Esophagus squamous epithelium (tissue), 5 donors: Measurements from ENCODE around the gene MADCAM1. TPM values are rescaled to one million over a fixed set of nuclear protein-coding genes. Genes with fewer than 3 reads are reported as not detected.

Experiments used
- DNase-seq: peaks from one replicate; lab custom pipeline; 2025; lab: John Stamatoyannopoulos, UW
- H3K27ac ChIP-seq, 4 donors: fragments of 200-600 bp; sonication (generic); one replicate each; pipeline ENCODE4 v1.5.1; 2016 to 2019; ENCODE audit warnings: mild to moderate bottlenecking in 1 of 4
- H3K27me3 ChIP-seq, 4 donors: fragments of 200-600 bp; sonication (generic); 1 replicate in 3 of 4; 2 replicates in 1 of 4; pipeline versions ENCODE4 v1.5.1 to v1.6.0; 2017 to 2021; ENCODE audit warnings: antibody characterized with exemption in 1 of 4
- H3K36me3 ChIP-seq, 3 donors: fragments of 200-600 bp; sonication (generic); one replicate each; pipeline ENCODE4 v1.5.1; 2016 to 2019
- H3K4me1 ChIP-seq, 3 donors: fragments of 200-600 bp; sonication (generic); one replicate each; pipeline ENCODE4 v1.5.1; 2017 to 2019
- H3K4me3 ChIP-seq, 4 donors: fragments of 200-600 bp; sonication (generic); 1 replicate in 3 of 4; 2 replicates in 1 of 4; pipeline ENCODE4 v1.5.1; 2016 to 2019; ENCODE audit warnings: mild to moderate bottlenecking in 2 of 4, moderate library complexity in 1 of 4
- H3K9me3 ChIP-seq, 3 donors: fragments of 200-600 bp; sonication (generic); one replicate each; pipeline ENCODE4 v1.5.1; 2016 to 2019
- POLR2A ChIP-seq, 4 donors: fragments of 450-650 bp; IDR thresholded peaks; one replicate each; pipeline ENCODE4 v1.6.1; 2017; ENCODE audit warnings: antibody characterized with exemption in 4 of 4, mild to moderate bottlenecking in 4 of 4, moderate library complexity in 3 of 4
- WGBS, 2 donors: methylation state at CpG; one replicate each; pipeline ENCODE4 v1.1.5; 2018; 5-methylcytosine and 5-hydroxymethylcytosine counted together
- intact Hi-C: fragments of 100-400 bp; cut with DNase I; formaldehyde crosslinking; loops from one replicate; pipeline ENCODE4 v1.15.0; 2022
- total RNA-seq, 4 donors: library from RNA; depleted of rRNA; stranded (reverse); fragments of >200 nt; gene quantifications; one replicate each; pipeline ENCODE4 v1.1.0, GENCODE V29; 2016
- TF ChIP-seq, protein P1 (sequence below), 6 experiments: fragments of 450-650 bp in 4 of 6; fragments of 200-600 bp in 2 of 6; sonication (generic) in 2 of 6; IDR thresholded peaks; one replicate each; pipeline ENCODE4 v1.5.1; 2016 to 2019; ENCODE audit warnings: antibody characterized with exemption in 6 of 6, mild to moderate bottlenecking in 4 of 6, moderate library complexity in 4 of 6
- donor health status: DM: yes; HTN: yes; CAD: no.

The MADCAM1 gene
- total RNA-seq, 4 donors from 2014 or later, result 0.19 to 0.40 TPM; not detected in 2

DNA sequence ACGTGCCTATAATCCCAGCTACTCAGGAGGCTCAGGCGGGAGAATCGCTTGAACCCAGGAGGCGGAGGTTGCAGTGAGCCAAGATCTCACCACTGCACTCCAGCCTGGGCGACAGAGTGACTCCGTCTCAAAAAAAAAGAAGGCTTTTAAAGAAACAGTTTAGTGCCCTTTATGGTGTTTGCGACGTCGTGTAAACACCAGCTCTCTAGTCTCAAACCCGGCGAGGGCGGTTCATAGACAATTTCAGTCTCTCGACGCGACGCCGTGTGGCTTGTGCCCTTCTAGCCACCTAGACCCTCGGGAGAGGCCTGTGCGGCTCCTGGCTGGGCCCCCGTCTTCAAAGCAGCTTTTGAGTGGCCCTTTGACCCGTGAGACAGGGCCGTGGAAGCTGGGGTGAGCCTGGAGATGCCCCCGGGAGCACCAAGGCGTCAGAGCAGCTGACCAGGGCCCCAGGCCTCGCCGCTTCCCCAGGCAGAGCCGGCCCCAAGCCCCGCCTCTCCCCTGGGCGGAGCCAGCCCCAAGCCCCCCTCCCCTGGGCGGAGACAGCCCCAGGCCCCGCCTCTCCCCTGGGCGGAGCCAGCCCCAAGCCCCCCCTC, 5.0 kb upstream of the MADCAM1 start:
- 86 to 95% methylated on average over 11 to 19 of the region's 32 CpGs for WGBS, 2 donors
- no peak for DNase-seq
- no peak for TF ChIP-seq POLR2A (IDR thresholded peaks at IDR 0.05)
- TF ChIP-seq, protein P1, sequence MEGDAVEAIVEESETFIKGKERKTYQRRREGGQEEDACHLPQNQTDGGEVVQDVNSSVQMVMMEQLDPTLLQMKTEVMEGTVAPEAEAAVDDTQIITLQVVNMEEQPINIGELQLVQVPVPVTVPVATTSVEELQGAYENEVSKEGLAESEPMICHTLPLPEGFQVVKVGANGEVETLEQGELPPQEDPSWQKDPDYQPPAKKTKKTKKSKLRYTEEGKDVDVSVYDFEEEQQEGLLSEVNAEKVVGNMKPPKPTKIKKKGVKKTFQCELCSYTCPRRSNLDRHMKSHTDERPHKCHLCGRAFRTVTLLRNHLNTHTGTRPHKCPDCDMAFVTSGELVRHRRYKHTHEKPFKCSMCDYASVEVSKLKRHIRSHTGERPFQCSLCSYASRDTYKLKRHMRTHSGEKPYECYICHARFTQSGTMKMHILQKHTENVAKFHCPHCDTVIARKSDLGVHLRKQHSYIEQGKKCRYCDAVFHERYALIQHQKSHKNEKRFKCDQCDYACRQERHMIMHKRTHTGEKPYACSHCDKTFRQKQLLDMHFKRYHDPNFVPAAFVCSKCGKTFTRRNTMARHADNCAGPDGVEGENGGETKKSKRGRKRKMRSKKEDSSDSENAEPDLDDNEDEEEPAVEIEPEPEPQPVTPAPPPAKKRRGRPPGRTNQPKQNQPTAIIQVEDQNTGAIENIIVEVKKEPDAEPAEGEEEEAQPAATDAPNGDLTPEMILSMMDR (IDR thresholded peaks at IDR 0.05), result no peak

DNA sequence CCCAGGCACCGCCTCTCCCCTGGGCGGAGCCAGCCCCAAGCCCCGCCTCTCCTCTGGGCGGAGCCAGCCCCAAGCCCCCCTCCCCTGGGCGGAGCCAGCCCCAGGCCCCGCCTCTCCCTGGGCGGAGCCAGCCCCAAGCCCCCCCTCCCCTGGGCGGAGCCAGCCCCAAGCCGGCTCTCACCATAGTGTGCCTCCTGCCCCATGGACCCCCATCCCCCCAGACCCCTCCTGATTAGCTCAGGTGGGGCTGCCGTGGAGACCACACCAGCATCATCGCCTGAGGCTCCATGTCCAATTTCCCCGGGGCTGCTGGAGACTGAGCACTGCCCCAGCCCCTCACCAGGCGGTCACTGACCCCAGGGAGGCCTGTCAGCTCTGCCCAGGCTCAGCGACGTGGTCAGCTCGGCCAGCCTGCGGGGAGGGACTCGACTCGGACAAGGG, 4.2 kb upstream of the MADCAM1 start:
- Histone ChIP-seq H3K4me1 (peaks cover 7 to 41% (median 8%) of the 10 kb centered on the region in 3 donors), H3K27ac (no peak overlapping the region), H3K36me3 (no peaks in the 10 kb centered on the region), H3K4me3 (no peak overlapping the region), H3K9me3 (no peaks in the 10 kb centered on the region), H3K27me3 (peaks cover 0 to 31% (median 6%) of the 10 kb centered on the region in 4 donors)
- WGBS, 2 donors, result 74 to 78% methylated on average over 9 of the region's 19 CpGs
- no peak for TF ChIP-seq POLR2A (IDR thresholded peaks at IDR 0.05)
- TF ChIP-seq, protein P1 (IDR thresholded peaks at IDR 0.05), result no peak
- intact Hi-C loops, result no loop called here
- no peak for DNase-seq

More for the DNA sequence above, 5.0 kb upstream of the MADCAM1 start:
- no peak overlapping the region for H3K4me3 ChIP-seq
- no peaks in the 10 kb centered on the region for H3K36me3 ChIP-seq
- peaks cover 7 to 40% (median 7%) of the 10 kb centered on the region in 3 donors for H3K4me1 ChIP-seq
- intact Hi-C loops, result no loop called here
- H3K27ac ChIP-seq, result no peak overlapping the region
- H3K9me3 ChIP-seq, result no peaks in the 10 kb centered on the region
- H3K27me3 ChIP-seq, result peaks cover 0 to 34% (median 4%) of the 10 kb centered on the region in 4 donors

DNA sequence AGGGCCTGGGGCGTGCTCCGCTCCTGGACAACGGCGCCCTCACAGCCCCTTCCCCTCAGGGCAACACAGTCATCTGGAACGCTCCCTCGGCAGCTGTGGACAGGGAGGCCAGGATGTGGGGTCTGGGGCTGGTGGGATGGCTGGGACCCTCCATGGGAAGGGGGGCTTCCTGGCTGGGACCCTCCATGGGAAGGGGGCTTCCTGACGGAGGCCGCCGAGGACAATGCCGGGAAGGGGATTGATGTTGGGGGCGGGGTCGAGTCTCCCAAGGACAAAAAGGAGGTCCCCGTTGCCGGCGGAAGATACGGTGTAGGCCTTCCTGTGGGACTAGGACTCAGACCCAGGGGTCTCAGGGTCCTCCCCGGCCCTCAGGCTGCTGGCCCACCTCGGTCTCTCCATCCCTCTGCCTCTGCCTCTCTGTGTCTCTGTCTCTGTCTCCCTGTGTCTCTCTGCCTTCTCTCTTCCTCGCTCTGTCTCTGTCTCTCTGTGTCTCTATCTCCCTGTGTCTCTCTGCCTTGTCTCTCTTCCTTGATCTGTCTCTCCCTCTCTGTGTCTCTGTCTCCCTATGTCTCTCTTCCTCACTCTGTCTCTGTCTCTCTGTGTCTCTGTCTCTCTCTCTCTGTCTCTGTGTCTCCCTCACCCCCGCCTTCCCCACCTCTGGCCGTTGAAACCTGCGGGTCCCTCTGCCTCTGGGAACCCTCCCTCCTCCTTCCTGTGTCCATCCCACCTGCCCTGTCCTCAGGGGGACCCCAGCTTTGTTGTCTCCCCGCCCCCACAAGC, 2.7 kb upstream of the MADCAM1 start:
- DNase-seq, result no peak
- Histone ChIP-seq H3K9me3 (no peaks in the 10 kb centered on the region), H3K27ac (no peak overlapping the region), H3K27me3 (peaks cover 7 to 43% (median 11%) of the 10 kb centered on the region in 4 donors), H3K4me1 (peaks cover 4 to 48% (median 18%) of the 10 kb centered on the region in 3 donors), H3K4me3 (no peak overlapping the region), H3K36me3 (no peaks in the 10 kb centered on the region)
- intact Hi-C loops, result no loop called here
- 71 to 75% methylated on average over 13 to 15 of the region's 23 CpGs for WGBS, 2 donors
- TF ChIP-seq, protein P1 (IDR thresholded peaks at IDR 0.05), result no peak
- no peak for TF ChIP-seq POLR2A (IDR thresholded peaks at IDR 0.05)

DNA sequence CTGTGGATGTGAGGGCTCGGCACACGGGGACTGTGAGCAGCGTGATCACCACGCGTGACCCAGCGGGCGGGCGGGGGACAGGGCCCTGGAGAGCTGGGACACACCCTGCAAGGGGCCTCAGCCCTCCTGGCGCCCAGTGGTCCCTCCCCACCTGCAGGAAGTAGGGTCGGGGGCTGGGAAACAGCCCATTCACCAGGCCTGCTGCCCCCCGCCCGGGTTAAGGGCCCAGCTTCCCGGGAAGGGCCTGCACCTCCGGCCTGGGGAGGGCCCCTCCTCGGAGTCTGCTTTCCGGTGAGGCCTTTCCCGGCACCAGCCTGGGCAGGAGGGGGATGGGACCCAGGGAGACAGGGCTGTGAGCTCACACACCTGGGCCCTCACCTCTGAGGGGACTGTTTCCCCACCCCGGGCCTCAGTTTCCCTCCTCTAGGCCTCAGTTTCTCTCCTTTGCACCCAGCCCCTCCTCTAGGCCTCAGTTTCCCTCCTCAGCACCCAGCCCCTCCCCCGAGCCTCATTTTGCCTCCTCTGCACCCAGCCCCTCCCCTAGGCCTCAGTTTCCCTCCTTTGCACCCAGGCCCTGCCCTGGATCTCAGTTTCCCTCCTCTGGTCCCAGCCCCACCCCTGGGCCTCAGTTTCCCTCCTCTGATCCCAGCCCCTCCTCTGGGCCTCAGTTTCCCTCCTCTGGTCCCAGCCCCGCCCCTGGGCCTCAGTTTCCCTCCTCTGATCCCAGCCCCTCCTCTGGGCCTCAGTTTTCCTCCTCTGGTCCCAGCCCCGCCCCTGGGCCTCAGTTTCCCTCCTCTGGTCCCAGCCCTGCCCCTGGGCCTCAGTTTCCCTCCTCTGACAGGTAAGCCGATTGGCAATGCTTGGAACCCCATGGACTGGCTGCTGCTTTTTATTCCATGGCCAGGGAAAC, 1.9 kb upstream of the MADCAM1 start:
- no peak for TF ChIP-seq POLR2A (IDR thresholded peaks at IDR 0.05)
- TF ChIP-seq, protein P1 (IDR thresholded peaks at IDR 0.05), result no peak
- intact Hi-C loops, result no loop called here
- WGBS, 2 donors, result 69 to 73% methylated on average over 4 to 5 of the region's 22 CpGs
- Histone ChIP-seq H3K27me3 (peaks cover 7 to 51% (median 11%) of the 10 kb centered on the region in 4 donors), H3K9me3 (no peaks in the 10 kb centered on the region), H3K4me3 (no peak overlapping the region), H3K36me3 (no peaks in the 10 kb centered on the region), H3K27ac (no peak overlapping the region), H3K4me1 (peaks cover 4 to 47% (median 18%) of the 10 kb centered on the region in 3 donors)
- DNase-seq, result no peak
